Measurements from ENCODE around the gene PIAS4.

The PIAS4 gene

DNA sequence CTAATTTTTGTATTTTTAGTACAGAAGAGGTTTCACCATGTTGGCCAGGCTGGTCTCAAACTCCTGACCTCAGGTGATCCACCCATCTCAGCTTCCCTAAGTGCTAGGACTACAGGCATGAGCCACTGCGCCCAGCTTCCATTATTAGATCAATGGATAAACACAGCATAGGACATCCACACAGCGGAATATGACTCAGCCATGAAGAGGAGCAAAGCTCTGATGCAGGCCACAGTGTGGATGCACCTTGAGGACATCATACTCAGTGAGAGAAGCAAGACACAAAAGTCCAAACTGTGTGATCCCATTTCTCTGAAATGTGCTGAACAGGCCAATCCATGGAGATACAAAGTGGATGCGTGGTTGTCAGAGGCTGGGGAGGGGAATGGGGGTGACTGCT is 64.1 kb downstream of the PIAS4 start:
- Histone ChIP-seq H3K27me3 (ENCODE audit: control insufficient read depth in 1 of 2, insufficient read depth in 2 of 2, low read length in 2 of 2) (no peaks in the 10 kb centered on the region), H3K36me3 (ENCODE audit: control insufficient read depth in 2 of 2, insufficient read depth in 2 of 2, low read length in 2 of 2) (no peaks in the 10 kb centered on the region), H3K27ac (ENCODE audit: low read length) (no peak overlapping the region), H3K4me1 (ENCODE audit: control insufficient read depth, insufficient read depth, low read length) (peaks cover 6% of the 10 kb centered on the region), H3K9me3 (ENCODE audit: control insufficient read depth in 2 of 2, low read length in 2 of 2) (no peaks in the 10 kb centered on the region), H3K9ac (ENCODE audit: low read length in 2 of 2) (no peak overlapping the region), H3K4me3 (ENCODE audit: low read length in 2 of 2) (no peak overlapping the region)

DNA sequence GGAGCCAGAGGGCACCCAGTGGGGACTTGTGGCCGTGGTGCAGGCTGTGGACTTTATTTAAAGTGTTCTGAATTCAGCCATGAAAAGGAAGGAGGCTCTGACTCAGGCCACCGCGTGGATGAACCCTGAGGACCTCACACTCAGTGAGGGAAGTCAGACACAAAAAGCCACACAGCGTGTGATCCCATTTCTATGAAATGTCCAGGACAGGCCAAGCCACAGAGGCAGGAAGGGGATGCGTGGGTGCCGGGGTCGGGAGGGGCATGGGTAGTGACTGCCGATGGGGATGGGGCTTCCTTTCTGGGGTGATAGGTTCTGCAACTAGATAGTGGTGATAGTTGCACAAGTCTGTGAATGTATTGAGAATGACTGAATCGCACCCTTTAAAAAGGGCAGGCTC is 67.8 kb downstream of the PIAS4 start:
- Histone ChIP-seq H3K4me3 (ENCODE audit: low read length in 2 of 2) (no peak overlapping the region), H3K27ac (ENCODE audit: low read length) (no peak overlapping the region), H3K9ac (ENCODE audit: low read length in 2 of 2) (no peak overlapping the region), H3K27me3 (ENCODE audit: control insufficient read depth in 1 of 2, insufficient read depth in 2 of 2, low read length in 2 of 2) (no peaks in the 10 kb centered on the region), H3K4me1 (ENCODE audit: control insufficient read depth, insufficient read depth, low read length) (peaks cover 14% of the 10 kb centered on the region), H3K36me3 (ENCODE audit: control insufficient read depth in 2 of 2, insufficient read depth in 2 of 2, low read length in 2 of 2) (no peaks in the 10 kb centered on the region), H3K9me3 (ENCODE audit: control insufficient read depth in 2 of 2, low read length in 2 of 2) (no peaks in the 10 kb centered on the region)

DNA sequence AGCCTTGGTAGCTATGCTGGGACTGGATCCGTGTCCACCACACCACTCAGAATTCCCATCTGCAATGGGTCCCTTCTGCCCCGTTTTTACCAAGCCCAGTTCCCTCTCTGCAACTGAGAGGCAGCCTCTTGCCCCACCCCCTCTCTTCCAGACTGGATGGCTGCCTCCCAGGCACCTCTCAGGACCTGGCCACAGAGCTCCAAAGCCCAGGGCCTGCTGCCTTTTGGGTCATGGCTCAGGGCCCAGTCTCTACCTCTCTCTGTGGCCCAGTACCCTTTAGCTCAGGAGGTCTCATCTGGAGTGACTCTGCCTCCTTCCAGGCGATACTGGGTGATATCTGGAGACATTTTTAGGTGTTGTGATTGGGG is 69.5 kb downstream of the PIAS4 start:
- H3K9ac ChIP-seq (ENCODE audit: low read length in 2 of 2) = no peak overlapping the region

DNA sequence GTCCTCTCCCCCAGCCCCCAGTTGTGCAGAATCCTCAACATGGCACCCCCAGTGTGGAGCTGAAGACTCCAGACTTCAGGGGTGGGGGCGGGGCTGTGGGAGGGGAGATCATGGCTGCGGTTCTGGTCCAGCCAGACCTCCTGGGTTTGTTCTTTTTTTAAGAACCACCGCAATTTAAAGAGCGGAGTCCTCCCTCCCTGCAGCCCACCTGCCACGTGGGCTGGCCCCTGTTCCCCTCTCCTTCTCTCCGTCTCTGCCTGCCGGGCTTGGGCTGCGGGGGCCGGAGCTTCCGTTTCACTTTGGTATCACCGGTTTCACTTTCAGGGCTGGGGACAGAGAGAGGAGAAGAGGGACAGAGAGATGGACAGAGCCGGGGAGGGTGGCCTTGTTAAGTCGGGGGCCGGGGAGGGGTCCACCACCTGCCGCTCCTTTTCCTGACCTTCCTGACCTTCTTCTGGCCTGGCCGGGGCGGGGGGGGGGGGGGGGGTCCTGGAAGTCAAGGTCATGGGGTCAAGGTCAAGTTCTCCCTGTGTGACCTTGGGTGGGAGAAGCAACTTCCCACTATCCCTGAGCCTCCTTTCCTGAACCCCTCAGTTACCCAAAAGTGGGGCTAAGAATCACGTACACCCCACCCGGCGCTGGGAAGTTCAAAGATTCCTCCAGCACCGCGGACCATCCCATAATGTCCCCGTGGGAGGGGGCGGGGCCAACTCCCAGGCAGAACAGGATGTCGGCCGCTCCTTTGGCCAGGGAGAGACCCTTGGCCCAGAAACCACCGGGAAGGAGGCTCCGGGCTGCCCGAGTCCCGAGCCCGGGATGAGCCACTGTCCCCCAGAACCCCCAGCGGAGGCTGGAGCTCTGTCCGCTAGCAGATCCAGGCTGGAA is 70.5 kb downstream of the PIAS4 start:
- H3K27ac ChIP-seq (ENCODE audit: low read length) = peak overlapping the region; percentile 75

More for the DNA sequence above, 69.5 kb downstream of the PIAS4 start:
- no peaks in the 10 kb centered on the region for H3K27me3 ChIP-seq (ENCODE audit: control insufficient read depth in 1 of 2, insufficient read depth in 2 of 2, low read length in 2 of 2)
- H3K4me3 ChIP-seq (ENCODE audit: low read length in 2 of 2) = no peak overlapping the region
- no peaks in the 10 kb centered on the region for H3K9me3 ChIP-seq (ENCODE audit: control insufficient read depth in 2 of 2, low read length in 2 of 2)
- peak overlapping the region; percentile 75 for H3K27ac ChIP-seq (ENCODE audit: low read length)
- H3K36me3 ChIP-seq (ENCODE audit: control insufficient read depth in 2 of 2, insufficient read depth in 2 of 2, low read length in 2 of 2) = no peaks in the 10 kb centered on the region
- H3K4me1 ChIP-seq (ENCODE audit: control insufficient read depth, insufficient read depth, low read length) = peaks cover 14% of the 10 kb centered on the region

DNA sequence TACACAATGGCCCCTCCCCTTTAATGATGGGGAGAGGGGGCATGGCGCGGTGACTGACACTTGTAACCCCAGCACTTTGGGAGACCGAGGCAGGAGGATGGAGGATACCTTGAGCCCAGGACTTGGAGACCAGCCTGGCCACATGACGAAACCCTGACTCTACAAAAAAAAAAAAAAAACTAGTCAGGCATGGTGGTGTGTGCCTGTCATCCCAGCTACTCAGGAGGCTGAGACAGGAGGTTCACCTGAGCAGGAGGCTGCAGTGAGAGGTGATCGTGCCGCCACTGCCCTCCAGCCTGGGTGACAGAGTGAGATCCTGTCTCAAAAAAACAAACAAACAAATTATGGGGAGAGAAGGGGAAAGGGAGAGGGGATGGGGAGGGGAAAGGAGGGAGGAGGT is 72.9 kb downstream of the PIAS4 start:
- H3K4me3 ChIP-seq (ENCODE audit: low read length in 2 of 2) = no peak overlapping the region
- H3K27ac ChIP-seq (ENCODE audit: low read length) = no peak overlapping the region
- H3K9ac ChIP-seq (ENCODE audit: low read length in 2 of 2) = no peak overlapping the region
- H3K36me3 ChIP-seq (ENCODE audit: control insufficient read depth in 2 of 2, insufficient read depth in 2 of 2, low read length in 2 of 2) = no peaks in the 10 kb centered on the region
- no peaks in the 10 kb centered on the region for H3K27me3 ChIP-seq (ENCODE audit: control insufficient read depth in 1 of 2, insufficient read depth in 2 of 2, low read length in 2 of 2)
- peaks cover 17% of the 10 kb centered on the region for H3K4me1 ChIP-seq (ENCODE audit: control insufficient read depth, insufficient read depth, low read length)
- H3K9me3 ChIP-seq (ENCODE audit: control insufficient read depth in 2 of 2, low read length in 2 of 2) = no peaks in the 10 kb centered on the region

More for the DNA sequence above, 70.5 kb downstream of the PIAS4 start:
- Histone ChIP-seq H3K9me3 (ENCODE audit: control insufficient read depth in 2 of 2, low read length in 2 of 2) (no peaks in the 10 kb centered on the region), H3K9ac (ENCODE audit: low read length in 2 of 2) (peak overlapping the region; percentile 66 to 75), H3K36me3 (ENCODE audit: control insufficient read depth in 2 of 2, insufficient read depth in 2 of 2, low read length in 2 of 2) (no peaks in the 10 kb centered on the region), H3K27me3 (ENCODE audit: control insufficient read depth in 1 of 2, insufficient read depth in 2 of 2, low read length in 2 of 2) (no peaks in the 10 kb centered on the region), H3K4me3 (ENCODE audit: low read length in 2 of 2) (peak overlapping the region; percentile 72 to 78), H3K4me1 (ENCODE audit: control insufficient read depth, insufficient read depth, low read length) (peaks cover 14% of the 10 kb centered on the region)

DNA sequence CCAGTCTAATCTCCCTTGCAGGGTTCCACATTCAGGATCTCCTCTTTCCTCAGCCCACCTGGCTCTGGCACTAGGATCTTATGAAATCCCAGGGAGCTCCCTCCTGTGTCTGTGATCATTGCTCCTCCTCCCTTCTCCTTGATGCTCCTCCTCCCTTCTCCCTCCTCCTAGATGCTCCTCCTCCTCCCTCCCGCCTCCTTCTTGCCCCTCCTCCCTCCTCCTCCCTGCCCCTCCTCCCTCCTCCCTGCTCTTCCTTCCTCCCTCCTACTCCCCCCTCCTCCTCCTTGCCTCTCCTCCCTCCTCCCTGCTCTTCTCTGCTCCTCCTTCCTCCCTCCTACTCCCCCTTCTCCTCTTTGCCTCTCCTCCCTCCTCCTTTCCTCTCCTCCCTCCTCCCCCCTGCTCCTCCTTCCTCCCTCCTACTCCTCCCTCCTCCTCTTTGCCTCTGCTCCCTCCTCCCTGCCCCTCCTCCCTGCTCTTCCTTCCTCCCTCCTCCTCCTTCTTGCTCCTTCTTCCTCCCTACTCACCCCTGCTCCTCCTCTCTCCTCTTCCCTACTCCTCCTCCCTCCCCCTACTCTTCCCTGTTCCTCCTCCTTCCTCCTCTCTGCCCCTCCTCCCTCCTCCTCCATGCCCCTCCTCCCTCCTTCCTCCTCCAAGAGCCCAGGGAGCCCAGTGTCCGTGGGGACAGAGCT is 74.0 kb downstream of the PIAS4 start:
- no peak overlapping the region for H3K4me3 ChIP-seq (ENCODE audit: low read length in 2 of 2)
- no peaks in the 10 kb centered on the region for H3K27me3 ChIP-seq (ENCODE audit: control insufficient read depth in 1 of 2, insufficient read depth in 2 of 2, low read length in 2 of 2)
- H3K27ac ChIP-seq (ENCODE audit: low read length) = no peak overlapping the region
- peaks cover 17% of the 10 kb centered on the region for H3K4me1 ChIP-seq (ENCODE audit: control insufficient read depth, insufficient read depth, low read length)
- no peak overlapping the region for H3K9ac ChIP-seq (ENCODE audit: low read length in 2 of 2)
- no peaks in the 10 kb centered on the region for H3K36me3 ChIP-seq (ENCODE audit: control insufficient read depth in 2 of 2, insufficient read depth in 2 of 2, low read length in 2 of 2)
- no peaks in the 10 kb centered on the region for H3K9me3 ChIP-seq (ENCODE audit: control insufficient read depth in 2 of 2, low read length in 2 of 2)

DNA sequence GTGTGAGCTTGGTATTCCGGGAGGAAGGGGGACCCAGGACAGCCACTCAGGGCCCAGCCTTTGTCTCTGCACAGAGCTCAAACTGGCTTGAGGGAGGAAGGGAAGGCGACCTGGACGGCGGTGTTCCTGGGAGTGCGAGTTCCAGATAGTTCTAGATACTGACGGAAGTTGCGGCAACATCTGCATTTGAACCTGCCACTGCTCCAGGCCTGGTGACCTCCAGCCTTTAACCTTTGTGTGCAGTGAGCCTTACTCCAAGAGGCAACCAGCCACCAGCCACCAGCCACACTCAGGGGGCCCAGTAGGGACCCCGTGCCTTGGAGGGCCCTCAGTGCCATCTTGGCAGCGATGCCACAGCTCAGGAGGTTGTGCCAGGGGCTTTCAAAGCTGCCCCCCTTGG is 74.6 kb downstream of the PIAS4 start:
- Histone ChIP-seq H3K36me3 (ENCODE audit: control insufficient read depth in 2 of 2, insufficient read depth in 2 of 2, low read length in 2 of 2) (no peaks in the 10 kb centered on the region), H3K27me3 (ENCODE audit: control insufficient read depth in 1 of 2, insufficient read depth in 2 of 2, low read length in 2 of 2) (no peaks in the 10 kb centered on the region), H3K9ac (ENCODE audit: low read length in 2 of 2) (no peak overlapping the region), H3K27ac (ENCODE audit: low read length) (no peak overlapping the region), H3K4me1 (ENCODE audit: control insufficient read depth, insufficient read depth, low read length) (peaks cover 15% of the 10 kb centered on the region), H3K4me3 (ENCODE audit: low read length in 2 of 2) (no peak overlapping the region), H3K9me3 (ENCODE audit: control insufficient read depth in 2 of 2, low read length in 2 of 2) (no peaks in the 10 kb centered on the region)

DNA sequence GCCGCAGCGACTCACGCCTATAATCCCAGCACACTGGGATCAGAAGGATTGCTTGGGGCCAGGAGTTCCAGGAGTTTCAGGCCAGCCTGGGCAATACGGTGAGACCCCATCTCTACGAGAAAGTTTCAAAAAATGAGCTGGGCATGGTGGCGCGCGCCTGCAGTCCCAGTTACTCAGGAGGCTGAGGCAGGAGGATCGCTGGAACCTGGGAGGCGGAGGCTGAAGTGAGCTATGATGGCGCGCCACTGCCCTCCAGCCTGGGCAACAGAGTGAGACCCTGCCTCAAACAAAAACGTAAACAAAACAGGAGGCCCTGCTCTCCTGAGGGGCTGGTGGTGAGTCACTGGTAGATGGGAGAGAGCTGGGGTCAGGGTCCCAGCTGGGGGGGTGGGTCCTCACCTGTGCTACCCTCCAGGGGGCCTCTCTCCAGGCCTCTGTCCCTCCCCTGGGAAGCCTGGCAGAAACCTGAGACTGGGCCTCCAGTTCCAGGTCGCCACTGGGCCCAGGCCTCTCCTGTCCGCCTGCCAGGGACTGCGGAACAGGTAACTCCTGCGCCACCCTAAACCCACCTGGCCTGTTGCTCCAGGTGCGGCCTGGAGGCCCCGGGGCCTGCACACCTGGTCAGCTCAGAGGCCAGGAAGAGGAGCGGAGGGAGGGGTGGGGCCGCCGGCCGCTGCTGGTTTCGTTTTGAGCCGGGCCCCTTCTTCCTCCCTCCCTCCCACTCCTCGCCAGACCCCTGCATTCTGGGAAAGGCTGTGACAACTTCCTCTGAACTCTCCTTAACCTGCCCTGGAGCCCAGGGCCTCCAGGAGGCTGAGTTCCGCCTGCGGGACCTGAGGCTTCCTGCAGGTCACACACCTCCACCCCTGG is 76.4 kb downstream of the PIAS4 start:
- Histone ChIP-seq H3K9ac (ENCODE audit: low read length in 2 of 2) (no peak overlapping the region), H3K27me3 (ENCODE audit: control insufficient read depth in 1 of 2, insufficient read depth in 2 of 2, low read length in 2 of 2) (no peaks in the 10 kb centered on the region), H3K9me3 (ENCODE audit: control insufficient read depth in 2 of 2, low read length in 2 of 2) (no peaks in the 10 kb centered on the region), H3K27ac (ENCODE audit: low read length) (no peak overlapping the region), H3K4me3 (ENCODE audit: low read length in 2 of 2) (peak overlapping the region in 1 of 2 donors; percentile 47), H3K36me3 (ENCODE audit: control insufficient read depth in 2 of 2, insufficient read depth in 2 of 2, low read length in 2 of 2) (no peaks in the 10 kb centered on the region), H3K4me1 (ENCODE audit: control insufficient read depth, insufficient read depth, low read length) (peaks cover 3% of the 10 kb centered on the region)

DNA sequence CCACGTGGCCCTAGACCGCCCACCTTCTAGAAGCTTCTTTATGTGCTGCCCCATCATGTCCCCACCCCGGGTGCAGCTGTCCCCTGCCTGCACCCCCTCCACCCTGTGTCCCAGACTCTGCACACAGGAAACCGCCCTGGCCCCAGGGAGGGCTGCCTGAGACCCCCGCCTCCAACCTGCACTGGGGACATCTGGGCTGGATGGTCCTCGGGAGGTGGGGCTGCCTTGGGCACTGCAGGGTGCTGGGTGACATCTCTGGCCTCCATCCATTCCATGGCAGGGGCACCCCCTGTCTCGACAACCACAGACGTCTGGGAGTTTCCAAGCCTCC is 77.0 kb downstream of the PIAS4 start:
- no peaks in the 10 kb centered on the region for H3K27me3 ChIP-seq (ENCODE audit: control insufficient read depth in 1 of 2, insufficient read depth in 2 of 2, low read length in 2 of 2)
- no peak overlapping the region for H3K4me3 ChIP-seq (ENCODE audit: low read length in 2 of 2)

DNA sequence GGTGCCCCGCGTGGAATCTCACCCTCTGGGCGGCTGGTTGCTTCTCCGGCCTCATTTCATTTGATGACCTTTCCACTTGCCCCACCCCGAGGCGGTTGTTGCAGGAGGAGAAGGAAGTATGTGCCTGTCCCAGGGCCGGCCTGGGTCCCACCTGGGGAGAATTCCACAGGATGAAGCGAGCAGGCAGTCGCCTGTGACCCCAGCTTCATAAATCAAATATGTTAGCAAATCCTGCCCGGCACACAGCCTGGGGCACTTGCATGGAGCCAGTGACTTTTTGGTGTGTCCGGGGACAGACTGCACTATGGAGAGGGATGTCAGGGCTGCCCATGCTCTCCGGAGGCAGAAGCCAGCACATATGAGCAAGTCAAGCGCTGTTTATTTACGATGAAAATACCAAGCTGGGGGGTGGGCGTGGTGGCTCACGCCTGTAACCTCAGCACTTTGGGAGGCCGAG is 78.9 kb downstream of the PIAS4 start:
- Histone ChIP-seq H3K4me3 (ENCODE audit: low read length in 2 of 2) (no peak overlapping the region), H3K9ac (ENCODE audit: low read length in 2 of 2) (no peak overlapping the region), H3K36me3 (ENCODE audit: control insufficient read depth in 2 of 2, insufficient read depth in 2 of 2, low read length in 2 of 2) (peaks cover 3 to 9% of the 10 kb centered on the region in 2 donors), H3K9me3 (ENCODE audit: control insufficient read depth in 2 of 2, low read length in 2 of 2) (no peaks in the 10 kb centered on the region), H3K27me3 (ENCODE audit: control insufficient read depth in 1 of 2, insufficient read depth in 2 of 2, low read length in 2 of 2) (no peaks in the 10 kb centered on the region), H3K27ac (ENCODE audit: low read length) (no peak overlapping the region), H3K4me1 (ENCODE audit: control insufficient read depth, insufficient read depth, low read length) (peaks cover 3% of the 10 kb centered on the region)

More for the DNA sequence above, 77.0 kb downstream of the PIAS4 start:
- Histone ChIP-seq H3K9ac (ENCODE audit: low read length in 2 of 2) (no peak overlapping the region), H3K4me1 (ENCODE audit: control insufficient read depth, insufficient read depth, low read length) (peaks cover 3% of the 10 kb centered on the region), H3K9me3 (ENCODE audit: control insufficient read depth in 2 of 2, low read length in 2 of 2) (no peaks in the 10 kb centered on the region), H3K36me3 (ENCODE audit: control insufficient read depth in 2 of 2, insufficient read depth in 2 of 2, low read length in 2 of 2) (peaks cover 0 to under 1% of the 10 kb centered on the region in 2 donors), H3K27ac (ENCODE audit: low read length) (no peak overlapping the region)

Measured in stomach smooth muscle (tissue), 2 donors.